ENCODE results near the gene MKLN1. TPM values are rescaled to one million over a fixed set of nuclear protein-coding genes. Genes with fewer than 3 reads are reported as not detected.

MKLN1 gene
- total and polyA plus RNA-seq, 3 donors from 2014 or later = 42.1 to 87.9 (median 82.4) TPM

DNA sequence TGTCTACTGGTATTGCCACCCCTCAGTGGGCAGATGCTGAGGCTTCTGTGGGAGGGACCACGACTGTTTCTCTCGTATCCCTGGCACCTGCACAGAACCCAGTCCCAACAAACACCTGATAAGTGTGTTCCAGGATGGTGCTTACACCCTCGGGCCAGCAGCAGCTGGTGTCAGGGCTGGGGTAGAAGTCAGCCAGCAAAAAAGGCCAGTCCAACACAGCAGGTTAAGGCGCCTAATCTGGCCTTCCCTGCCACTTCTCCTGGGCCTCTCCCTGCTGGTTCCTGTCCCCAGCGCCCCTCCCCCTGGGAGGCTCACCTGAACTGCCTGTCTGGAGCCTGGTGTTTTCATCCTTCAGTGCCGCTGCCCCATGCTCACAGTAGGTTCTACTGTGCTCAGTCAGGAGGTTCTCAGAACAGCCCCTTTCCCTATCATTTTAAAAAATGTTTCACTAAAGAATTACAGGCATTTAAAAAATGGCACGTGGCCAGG is 208.7 kb downstream of the MKLN1 start:
- WGBS, 2 donors = 76 to 89% methylated on average over 6 to 7 of the region's 7 CpGs
- intact Hi-C loops (cut with DNase I; ENCODE audit: low total_unique reads) = no loop called here
- no peak for DNase-seq

DNA sequence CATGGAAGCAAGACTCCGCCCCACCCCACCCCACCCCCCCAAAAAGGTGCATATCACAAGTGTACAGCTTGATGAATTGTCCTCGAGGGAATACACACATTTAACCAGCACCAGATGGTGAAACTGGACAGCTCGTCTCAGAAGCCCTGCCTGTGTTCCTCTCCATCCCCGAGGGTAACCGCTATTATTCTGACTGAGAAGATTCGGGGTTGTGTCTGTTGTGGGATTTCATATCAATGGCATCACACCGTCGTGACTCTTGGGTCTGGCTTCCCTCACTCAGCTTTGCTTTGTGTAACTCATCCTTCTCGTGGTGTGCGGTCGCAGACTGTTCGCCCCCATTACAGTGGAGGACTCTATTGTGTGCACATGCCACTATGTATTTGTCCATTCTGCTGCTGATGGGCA is 209.9 kb downstream of the MKLN1 start:
- no peaks in the 10 kb centered on the region for H3K36me3 ChIP-seq (ENCODE audit: low read depth, missing control alignments)
- no peaks in the 10 kb centered on the region for H3K9me3 ChIP-seq
- intact Hi-C loops (cut with DNase I; ENCODE audit: low total_unique reads) = no loop called here
- H3K4me3 ChIP-seq = no peak overlapping the region
- H3K4me1 ChIP-seq = peaks cover 8% of the 10 kb centered on the region
- TF ChIP-seq POLR2A (IDR thresholded peaks at IDR 0.05) = no peak
- TF ChIP-seq, protein P1, sequence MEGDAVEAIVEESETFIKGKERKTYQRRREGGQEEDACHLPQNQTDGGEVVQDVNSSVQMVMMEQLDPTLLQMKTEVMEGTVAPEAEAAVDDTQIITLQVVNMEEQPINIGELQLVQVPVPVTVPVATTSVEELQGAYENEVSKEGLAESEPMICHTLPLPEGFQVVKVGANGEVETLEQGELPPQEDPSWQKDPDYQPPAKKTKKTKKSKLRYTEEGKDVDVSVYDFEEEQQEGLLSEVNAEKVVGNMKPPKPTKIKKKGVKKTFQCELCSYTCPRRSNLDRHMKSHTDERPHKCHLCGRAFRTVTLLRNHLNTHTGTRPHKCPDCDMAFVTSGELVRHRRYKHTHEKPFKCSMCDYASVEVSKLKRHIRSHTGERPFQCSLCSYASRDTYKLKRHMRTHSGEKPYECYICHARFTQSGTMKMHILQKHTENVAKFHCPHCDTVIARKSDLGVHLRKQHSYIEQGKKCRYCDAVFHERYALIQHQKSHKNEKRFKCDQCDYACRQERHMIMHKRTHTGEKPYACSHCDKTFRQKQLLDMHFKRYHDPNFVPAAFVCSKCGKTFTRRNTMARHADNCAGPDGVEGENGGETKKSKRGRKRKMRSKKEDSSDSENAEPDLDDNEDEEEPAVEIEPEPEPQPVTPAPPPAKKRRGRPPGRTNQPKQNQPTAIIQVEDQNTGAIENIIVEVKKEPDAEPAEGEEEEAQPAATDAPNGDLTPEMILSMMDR (IDR thresholded peaks at IDR 0.05) = no peak
- H3K27ac ChIP-seq = no peak overlapping the region
- no peak for DNase-seq
- H3K27me3 ChIP-seq = no peaks in the 10 kb centered on the region
- 87 to 89% methylated on average over 10 to 12 of the region's 12 CpGs for WGBS, 2 donors

More for the DNA sequence above, 208.7 kb downstream of the MKLN1 start:
- Histone ChIP-seq H3K4me3 (no peak overlapping the region), H3K4me1 (peaks cover 10% of the 10 kb centered on the region), H3K27ac (no peak overlapping the region), H3K9me3 (no peaks in the 10 kb centered on the region), H3K36me3 (ENCODE audit: low read depth, missing control alignments) (no peaks in the 10 kb centered on the region), H3K27me3 (no peaks in the 10 kb centered on the region)
- TF ChIP-seq, protein P1 (IDR thresholded peaks at IDR 0.05) = no peak
- no peak for TF ChIP-seq POLR2A (IDR thresholded peaks at IDR 0.05)

DNA sequence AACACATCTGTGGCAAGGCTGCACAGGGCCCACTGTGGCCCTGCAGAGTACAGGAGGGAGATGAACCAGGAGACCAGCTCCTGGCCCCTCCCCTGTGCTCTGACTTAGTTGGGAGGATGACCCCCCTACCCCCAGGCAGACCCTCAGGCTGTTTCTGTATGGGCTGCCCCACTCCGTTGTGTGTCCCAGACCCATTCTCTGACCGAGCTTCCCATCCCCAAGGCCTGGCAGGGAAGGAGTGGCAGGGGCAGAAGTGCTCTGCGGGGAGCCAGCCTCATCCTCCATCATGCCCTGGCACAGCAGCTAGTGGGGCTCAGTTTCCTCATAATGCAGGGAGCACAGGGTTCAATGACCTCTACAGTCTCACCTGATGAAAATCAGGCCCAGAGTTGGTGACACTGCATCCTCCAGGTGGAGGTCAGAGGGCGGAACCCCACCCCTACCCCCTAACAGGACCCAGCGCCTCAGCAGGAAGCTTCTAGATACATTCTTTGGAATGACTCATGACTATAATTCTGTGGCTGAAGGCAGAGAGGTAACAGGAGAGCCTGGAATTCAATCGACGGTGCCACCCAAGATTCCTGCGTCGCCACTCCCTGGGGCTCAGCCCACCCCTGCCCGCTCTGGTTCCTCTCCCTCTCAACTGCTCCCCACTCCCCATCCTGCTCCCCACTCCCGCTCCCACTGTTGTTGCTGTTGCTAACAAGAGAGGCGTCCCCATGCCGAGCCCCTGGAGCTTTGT is 210.6 kb downstream of the MKLN1 start:
- H3K36me3 ChIP-seq (ENCODE audit: low read depth, missing control alignments) = no peaks in the 10 kb centered on the region
- no peak for DNase-seq
- intact Hi-C loops (cut with DNase I; ENCODE audit: low total_unique reads) = no loop called here
- no peaks in the 10 kb centered on the region for H3K9me3 ChIP-seq
- no peaks in the 10 kb centered on the region for H3K27me3 ChIP-seq
- no peak for TF ChIP-seq POLR2A (IDR thresholded peaks at IDR 0.05)
- TF ChIP-seq, protein P1 (IDR thresholded peaks at IDR 0.05) = no peak
- H3K4me3 ChIP-seq = no peak overlapping the region
- WGBS, 2 donors = 83 to 91% methylated on average over 9 to 13 of the region's 13 CpGs
- H3K27ac ChIP-seq = no peak overlapping the region
- peaks cover 3% of the 10 kb centered on the region for H3K4me1 ChIP-seq

DNA sequence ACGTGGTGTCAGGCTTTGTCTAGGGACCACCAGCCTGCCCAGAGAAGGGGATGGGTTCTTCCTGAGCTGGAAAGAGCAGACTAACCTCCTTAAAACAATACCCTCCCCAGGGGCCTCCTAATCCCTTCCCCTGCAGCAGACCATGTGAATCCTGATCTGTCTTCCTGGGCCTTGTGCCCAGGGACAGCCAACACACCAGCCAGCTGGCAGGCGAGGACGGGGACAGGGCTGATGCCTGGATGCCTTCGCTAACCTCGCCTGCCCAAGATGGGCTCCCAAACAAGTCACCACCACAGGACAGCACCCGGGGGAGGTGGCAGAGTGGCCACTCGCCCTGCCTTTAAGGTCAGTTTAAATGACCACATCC is 211.1 kb downstream of the MKLN1 start:
- no peaks in the 10 kb centered on the region for H3K9me3 ChIP-seq
- intact Hi-C loops (cut with DNase I; ENCODE audit: low total_unique reads) = no loop called here
- no peaks in the 10 kb centered on the region for H3K36me3 ChIP-seq (ENCODE audit: low read depth, missing control alignments)
- no peak overlapping the region for H3K27ac ChIP-seq
- peak; percentile 49 for DNase-seq
- no peak for TF ChIP-seq POLR2A (IDR thresholded peaks at IDR 0.05)
- TF ChIP-seq, protein P1 (IDR thresholded peaks at IDR 0.05) = no peak
- WGBS, 2 donors = 63% methylated on average over 7 of the region's 7 CpGs; no CpG with 5 or more reads in 1 of the 2 donors
- H3K27me3 ChIP-seq = no peaks in the 10 kb centered on the region
- no peak overlapping the region for H3K4me3 ChIP-seq
- peaks cover 3% of the 10 kb centered on the region for H3K4me1 ChIP-seq
